CD4-positive, alpha-beta memory T cell (primary cell): ENCODE measurements around the gene API5. TPM values are rescaled to one million over a fixed set of nuclear protein-coding genes. Genes with fewer than 3 reads are reported as not detected.

Experiments
- CTCF ChIA-PET: fragments of 350-600 bp; sonication (Branson Sonifier 250); formaldehyde crosslinking; loops from one replicate; lab custom pipeline; 2021; ENCODE audit warnings: inconsistent platforms; ENCODE audit not compliant: partially characterized antibody; lab: Charles Lee
- POLR2A ChIA-PET: fragments of 350-600 bp; sonication (Branson Sonifier 250); formaldehyde crosslinking; loops from one replicate; lab custom pipeline; 2021; ENCODE audit not compliant: partially characterized antibody; lab: Charles Lee
- DNase-seq, 5 donors: peaks; one replicate each; pipeline versions ENCODE4 v3.0.0 to v3.0.0-alpha.2; 2020 to 2022; ENCODE audit warnings: mixed read lengths in 1 of 5
- H3K27ac ChIP-seq: one replicate; pipeline ENCODE4 v1.7.0; 2013; ENCODE audit warnings: low read depth, low read length
- H3K27me3 ChIP-seq: 2 replicates; pipeline ENCODE4 v1.7.0; 2013; ENCODE audit warnings: mild to moderate bottlenecking, low read length, moderate library complexity; ENCODE audit not compliant: insufficient read depth
- H3K36me3 ChIP-seq: 2 replicates; pipeline ENCODE4 v1.7.0; 2013; ENCODE audit warnings: mild to moderate bottlenecking, low read length, moderate library complexity; ENCODE audit not compliant: insufficient read depth
- H3K4me1 ChIP-seq: 2 replicates; pipeline ENCODE4 v1.7.0; 2013; ENCODE audit warnings: mild to moderate bottlenecking, low read length, moderate library complexity; ENCODE audit not compliant: insufficient read depth
- H3K4me3 ChIP-seq, 2 donors: one replicate each; pipeline ENCODE4 v1.7.0; 2013; ENCODE audit warnings: low read length in 2 of 2, mild to moderate bottlenecking in 1 of 2
- H3K9me3 ChIP-seq, 2 donors: one replicate each; pipeline ENCODE4 v1.7.0; 2013; ENCODE audit warnings: low read length in 2 of 2, control low read depth in 1 of 2; ENCODE audit not compliant: control insufficient read depth in 1 of 2
- H3K27ac Mint-ChIP-seq, 7 donors: one replicate each; pipeline ENCODE4 v1.8.0; 2020 to 2021; ENCODE audit warnings: mixed read lengths in 7 of 7, mild to moderate bottlenecking in 6 of 7, inconsistent platforms in 3 of 7, moderate library complexity in 3 of 7
- H3K27me3 Mint-ChIP-seq, 2 donors: one replicate each; pipeline ENCODE4 v1.8.0; 2020 to 2021; ENCODE audit warnings: mixed read lengths in 2 of 2
- H3K36me3 Mint-ChIP-seq, 2 donors: one replicate each; pipeline ENCODE4 v1.8.0; 2020 to 2021; ENCODE audit warnings: mixed read lengths in 2 of 2, inconsistent platforms in 1 of 2, mild to moderate bottlenecking in 1 of 2
- H3K4me1 Mint-ChIP-seq, 4 donors: one replicate each; pipeline ENCODE4 v1.8.0; 2020 to 2021; ENCODE audit warnings: mixed read lengths in 4 of 4, mild to moderate bottlenecking in 1 of 4
- H3K4me3 Mint-ChIP-seq, 8 donors: one replicate each; pipeline ENCODE4 v1.8.0; 2020 to 2021; ENCODE audit warnings: mixed read lengths in 8 of 8, mild to moderate bottlenecking in 7 of 8, moderate library complexity in 6 of 8, inconsistent platforms in 3 of 8
- H3K9me3 Mint-ChIP-seq, 8 donors: one replicate each; pipeline ENCODE4 v1.8.0; 2020 to 2021; ENCODE audit warnings: mixed read lengths in 8 of 8, mild to moderate bottlenecking in 5 of 8, inconsistent platforms in 3 of 8, moderate library complexity in 1 of 8
- intact Hi-C: fragments of 100-400 bp; cut with micrococcal nuclease; formaldehyde crosslinking; loops from one replicate; pipeline ENCODE4 v1.15.1; 2023
- polyA plus RNA-seq, 2 donors: library from polyadenylated mRNA; unstranded; fragments of 300-500 nt; fragmentation: Illumina TruSeq; gene quantifications; one replicate each; pipeline ENCODE4 v1.2.3, GENCODE V29; 2021
- total RNA-seq, 2 experiments: library from RNA; stranded (reverse); gene quantifications; one replicate each; pipeline ENCODE4 v1.2.3, GENCODE V29; 2021

The API5 gene
- total and polyA plus RNA-seq, 4 experiments from 2014 or later: 93.7 to 182 (median 119) TPM

DNA sequence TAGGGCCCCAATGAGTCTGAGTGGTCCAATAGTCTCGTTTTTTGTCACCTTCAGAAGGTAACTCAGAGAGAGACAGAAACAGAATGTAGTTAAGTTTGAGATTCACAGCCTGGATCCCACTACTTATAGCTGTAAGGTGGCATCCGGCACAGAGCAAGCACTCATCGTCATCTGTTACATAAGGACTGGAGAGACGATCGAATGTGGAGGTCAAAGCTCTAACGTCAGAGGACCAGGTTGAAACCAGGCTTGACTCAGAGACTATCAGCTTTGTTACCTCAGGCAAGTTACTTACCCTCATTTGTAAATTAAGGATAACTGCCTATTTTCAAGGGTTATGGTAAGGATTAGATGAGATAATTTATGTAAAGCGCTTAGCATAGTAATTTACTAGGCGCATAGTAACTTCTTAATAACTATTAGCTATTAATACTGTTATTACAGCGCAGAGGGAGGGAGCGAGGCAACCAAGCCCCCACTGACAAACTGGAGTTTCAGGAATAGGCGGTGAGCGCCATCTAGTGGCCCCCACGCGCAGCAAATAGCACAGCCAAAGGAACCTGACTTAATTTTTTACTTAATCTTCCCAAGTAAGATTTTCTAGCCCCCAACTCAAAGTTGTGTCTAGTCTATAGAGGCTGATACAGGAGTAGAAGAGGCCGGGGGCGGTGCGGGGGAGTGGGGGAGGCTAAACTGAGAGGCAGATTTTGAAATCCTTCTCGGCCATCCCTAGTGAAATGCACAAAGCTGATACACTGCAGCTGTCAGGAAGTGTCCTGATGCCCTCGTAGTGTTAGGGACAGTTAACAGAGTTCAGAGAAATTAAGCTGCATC, 29.0 kb upstream of the API5 start:
- DNase-seq: peak in 4 of 5 donors; percentile 14 to 36 (median 28)
- no peak overlapping the region for H3K4me3 Mint-ChIP-seq
- intact Hi-C loops: loop anchor here (5.0 kb wide), 1 partner anchor 511 kb away; no protein-coding TSS in a partner anchor
- no peak overlapping the region for H3K27ac ChIP-seq
- H3K4me1 ChIP-seq: no peaks in the 10 kb centered on the region
- H3K27me3 Mint-ChIP-seq: peaks cover 16 to 17% of the 10 kb centered on the region in 2 donors
- ChIA-PET POLR2A (no interaction called here), CTCF (interaction anchor here (0.7 to 3.2 kb wide), 17 partner anchors 9 to 1824 kb away, joined by 3 to 12 read pairs (median 4); partner anchors contain the start of genes API5 and LRRC4C)
- no peaks in the 10 kb centered on the region for H3K4me1 Mint-ChIP-seq
- no peaks in the 10 kb centered on the region for H3K9me3 Mint-ChIP-seq
- H3K36me3 Mint-ChIP-seq: no peaks in the 10 kb centered on the region
- H3K9me3 ChIP-seq: no peaks in the 10 kb centered on the region
- H3K27ac Mint-ChIP-seq: no peak overlapping the region
- no peaks in the 10 kb centered on the region for H3K36me3 ChIP-seq
- no peaks in the 10 kb centered on the region for H3K27me3 ChIP-seq
- H3K4me3 ChIP-seq: no peak overlapping the region

DNA sequence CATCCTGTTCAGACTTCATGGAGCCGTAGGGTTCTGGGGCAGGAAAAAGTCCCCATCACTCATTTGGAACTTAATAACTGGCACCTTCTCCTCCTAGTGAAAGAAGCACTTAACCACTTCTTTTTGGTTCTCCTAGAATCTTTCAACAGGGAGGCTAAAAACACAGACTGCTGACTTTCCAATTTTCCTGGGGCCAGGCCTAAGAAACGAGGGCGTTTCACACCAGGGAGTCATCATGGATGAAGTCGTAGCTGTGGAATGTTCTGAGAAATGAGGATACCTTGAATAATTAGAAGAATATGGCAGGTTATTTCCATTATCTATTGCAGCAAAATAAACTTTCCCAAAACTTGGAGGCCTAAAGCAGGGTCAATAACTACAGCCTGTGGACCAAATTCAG, 26.0 kb upstream of the API5 start:
- Histone ChIP-seq H3K27ac (no peak overlapping the region), H3K27me3 (no peaks in the 10 kb centered on the region), H3K4me3 (no peak overlapping the region), H3K4me1 (no peaks in the 10 kb centered on the region), H3K36me3 (no peaks in the 10 kb centered on the region), H3K9me3 (no peaks in the 10 kb centered on the region)
- intact Hi-C loops: no loop called here
- no peak overlapping the region for H3K27ac Mint-ChIP-seq
- ChIA-PET POLR2A (no interaction called here), CTCF (no interaction called here)
- H3K4me1 Mint-ChIP-seq: no peaks in the 10 kb centered on the region
- H3K27me3 Mint-ChIP-seq: peaks cover 20 to 25% of the 10 kb centered on the region in 2 donors
- H3K4me3 Mint-ChIP-seq: no peak overlapping the region
- H3K36me3 Mint-ChIP-seq: no peaks in the 10 kb centered on the region
- peaks cover 0 to 4% (median 0%) of the 10 kb centered on the region in 8 donors for H3K9me3 Mint-ChIP-seq
- no peak for DNase-seq

DNA sequence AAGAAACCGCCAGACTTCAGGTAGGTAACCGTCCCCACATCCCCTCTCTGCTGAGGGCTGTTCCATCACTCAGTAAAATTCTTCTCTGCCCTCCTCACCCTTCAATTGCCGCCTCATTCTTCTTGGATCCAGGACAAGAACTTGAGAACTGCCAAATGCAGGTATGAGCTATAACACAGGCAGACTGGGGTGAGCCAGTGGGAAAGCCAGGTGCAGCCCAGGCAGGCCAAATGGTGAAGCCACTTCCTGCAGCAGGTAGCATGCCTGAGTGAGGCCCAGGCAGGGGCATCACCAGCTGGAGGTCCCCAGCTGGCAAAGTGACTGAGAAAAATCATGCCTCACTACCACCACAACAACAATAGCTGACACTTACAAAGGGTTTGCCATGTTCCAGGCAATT, 22.4 kb upstream of the API5 start:
- Histone ChIP-seq H3K27me3 (peaks cover 4% of the 10 kb centered on the region), H3K36me3 (no peaks in the 10 kb centered on the region), H3K4me1 (no peaks in the 10 kb centered on the region), H3K9me3 (no peaks in the 10 kb centered on the region), H3K4me3 (no peak overlapping the region), H3K27ac (no peak overlapping the region)
- peaks cover 0 to 17% (median 8%) of the 10 kb centered on the region in 8 donors for H3K9me3 Mint-ChIP-seq
- ChIA-PET CTCF (no interaction called here), POLR2A (no interaction called here)
- H3K27ac Mint-ChIP-seq: no peak overlapping the region
- DNase-seq: no peak
- no peaks in the 10 kb centered on the region for H3K4me1 Mint-ChIP-seq
- intact Hi-C loops: no loop called here
- no peaks in the 10 kb centered on the region for H3K36me3 Mint-ChIP-seq
- H3K27me3 Mint-ChIP-seq: peaks cover 20 to 23% of the 10 kb centered on the region in 2 donors
- peak overlapping the region in 1 of 8 donors; percentile 31 for H3K4me3 Mint-ChIP-seq

DNA sequence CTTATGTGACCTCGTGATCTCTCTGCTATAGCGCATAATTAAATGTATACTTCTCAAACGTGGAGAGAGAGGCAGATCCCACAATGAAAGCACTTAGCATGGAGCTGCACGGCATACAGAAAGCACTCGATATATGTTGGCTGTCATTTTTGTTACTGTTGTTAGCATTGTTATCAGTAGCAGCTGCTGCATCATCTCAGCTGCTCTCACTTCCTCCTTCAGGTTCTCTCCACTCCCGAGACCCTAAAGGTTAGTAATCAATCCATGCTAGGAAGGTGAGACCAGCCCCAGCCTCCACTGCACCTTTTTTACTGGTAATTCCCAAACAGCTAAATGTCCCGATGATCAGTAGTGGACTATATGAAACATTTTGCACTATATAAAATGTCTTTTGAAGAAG, 13.4 kb upstream of the API5 start:
- Histone ChIP-seq H3K4me1 (no peaks in the 10 kb centered on the region), H3K9me3 (no peaks in the 10 kb centered on the region), H3K4me3 (no peak overlapping the region), H3K27me3 (no peaks in the 10 kb centered on the region), H3K27ac (no peak overlapping the region), H3K36me3 (no peaks in the 10 kb centered on the region)
- Mint-ChIP-seq H3K36me3 (no peaks in the 10 kb centered on the region), H3K4me1 (no peaks in the 10 kb centered on the region), H3K27me3 (peaks cover 2 to 7% of the 10 kb centered on the region in 2 donors), H3K27ac (no peak overlapping the region), H3K9me3 (peaks cover 0 to 29% (median 23%) of the 10 kb centered on the region in 8 donors), H3K4me3 (no peak overlapping the region)
- CTCF ChIA-PET: interaction anchor here (1.4 to 2.0 kb wide), 2 partner anchors 11 to 16 kb away, joined by 4 to 12 read pairs; no protein-coding TSS in a partner anchor
- intact Hi-C loops: no loop called here
- POLR2A ChIA-PET: no interaction called here
- DNase-seq: no peak

DNA sequence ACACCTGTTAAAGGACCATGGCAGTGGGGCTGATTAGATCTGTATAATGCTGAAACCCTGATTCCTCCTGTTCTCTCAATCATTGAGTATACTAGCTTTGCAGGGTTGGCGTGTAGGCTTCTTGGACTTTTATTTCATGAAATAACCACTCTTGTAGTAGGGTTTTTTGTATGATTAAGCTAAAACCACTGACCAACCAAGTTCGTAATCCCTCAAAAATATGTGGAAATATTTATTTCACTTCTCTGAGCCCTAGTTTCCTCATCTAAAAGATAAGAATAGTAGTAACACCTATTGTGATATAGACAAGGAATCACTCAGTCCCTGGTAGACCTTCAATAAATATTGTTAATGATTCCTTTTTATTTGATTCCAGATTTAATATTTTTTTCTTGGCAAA, 4.2 kb downstream of the API5 start:
- H3K9me3 ChIP-seq: no peaks in the 10 kb centered on the region
- no peak overlapping the region for H3K27ac ChIP-seq
- Mint-ChIP-seq H3K9me3 (no peaks in the 10 kb centered on the region), H3K4me3 (peak overlapping the region in 1 of 8 donors; percentile 9), H3K27me3 (no peaks in the 10 kb centered on the region), H3K27ac (peak overlapping the region in 5 of 7 donors; percentile 2 to 67 (median 59)), H3K36me3 (peaks cover 4 to 40% of the 10 kb centered on the region in 2 donors), H3K4me1 (peaks cover 34 to 65% (median 49%) of the 10 kb centered on the region in 4 donors)
- H3K36me3 ChIP-seq: peaks cover 12% of the 10 kb centered on the region
- ChIA-PET POLR2A (no interaction called here), CTCF (no interaction called here)
- peaks cover 46% of the 10 kb centered on the region for H3K4me1 ChIP-seq
- no peak for DNase-seq
- H3K27me3 ChIP-seq: no peaks in the 10 kb centered on the region
- intact Hi-C loops: no loop called here
- H3K4me3 ChIP-seq: no peak overlapping the region

DNA sequence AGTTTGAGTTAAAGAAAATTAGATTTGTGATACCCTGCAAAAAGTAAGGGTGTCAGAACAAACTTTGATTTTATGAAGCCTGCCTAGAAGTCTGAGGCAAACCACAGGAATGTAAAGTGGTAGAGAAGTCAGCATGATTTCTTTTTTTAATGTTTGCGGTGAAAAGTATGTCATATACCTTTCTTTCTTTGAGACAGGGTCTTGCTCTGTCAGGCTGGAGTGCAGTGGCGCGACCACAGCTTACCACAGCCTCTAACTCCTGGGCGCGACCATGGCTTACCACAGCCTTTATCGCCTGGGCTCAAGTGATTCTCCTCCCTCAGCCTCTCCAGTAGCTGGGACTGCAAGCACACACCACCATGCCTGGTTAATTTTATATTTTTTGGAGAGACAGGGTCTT, 4.7 kb downstream of the API5 start:
- peaks cover 34 to 63% (median 47%) of the 10 kb centered on the region in 4 donors for H3K4me1 Mint-ChIP-seq
- H3K9me3 Mint-ChIP-seq: no peaks in the 10 kb centered on the region
- peak overlapping the region; percentile 19 to 67 (median 42) for H3K27ac Mint-ChIP-seq
- peaks cover 17% of the 10 kb centered on the region for H3K36me3 ChIP-seq
- ChIA-PET POLR2A (no interaction called here), CTCF (interaction anchor here (1.4 kb wide), 1 partner anchor 34 kb away, joined by 4 read pairs; no protein-coding TSS in a partner anchor)
- peak overlapping the region in 4 of 8 donors; percentile 4 to 46 (median 32) for H3K4me3 Mint-ChIP-seq
- H3K4me3 ChIP-seq: no peak overlapping the region
- H3K27me3 Mint-ChIP-seq: no peaks in the 10 kb centered on the region
- no peaks in the 10 kb centered on the region for H3K27me3 ChIP-seq
- no peak overlapping the region for H3K27ac ChIP-seq
- peak in 1 of 5 donors; percentile 43 for DNase-seq
- intact Hi-C loops: no loop called here
- H3K4me1 ChIP-seq: peaks cover 44% of the 10 kb centered on the region
- H3K36me3 Mint-ChIP-seq: peaks cover 6 to 45% of the 10 kb centered on the region in 2 donors
- H3K9me3 ChIP-seq: no peaks in the 10 kb centered on the region

DNA sequence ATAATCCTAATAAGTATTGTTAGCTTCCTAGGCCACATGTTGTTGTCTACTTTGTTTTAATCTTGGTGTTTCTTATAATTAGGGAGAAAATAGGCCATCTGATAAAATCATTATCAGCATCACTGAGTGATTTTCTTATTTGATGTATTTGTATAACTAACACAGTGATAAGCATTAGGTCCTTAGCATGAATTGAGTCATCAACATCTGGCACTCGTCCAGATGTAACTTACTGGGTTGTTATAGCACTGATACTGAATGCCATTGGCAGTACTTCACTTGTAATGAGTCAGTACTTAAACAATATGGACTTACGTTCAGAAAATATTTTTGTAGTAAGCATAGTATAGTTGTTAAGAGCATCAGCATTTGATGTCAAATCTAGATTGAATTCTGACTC, 16.2 kb downstream of the API5 start:
- no peak overlapping the region for H3K4me3 Mint-ChIP-seq
- H3K9me3 Mint-ChIP-seq: no peaks in the 10 kb centered on the region
- Histone ChIP-seq H3K4me3 (no peak overlapping the region), H3K9me3 (no peaks in the 10 kb centered on the region), H3K36me3 (peaks cover 93% of the 10 kb centered on the region), H3K27ac (no peak overlapping the region), H3K4me1 (no peaks in the 10 kb centered on the region), H3K27me3 (no peaks in the 10 kb centered on the region)
- ChIA-PET CTCF (interaction anchor here (0.7 to 4.8 kb wide), 2 partner anchors 15 to 137 kb away, joined by 3 to 24 read pairs; partner anchors contain the start of gene API5), POLR2A (no interaction called here)
- DNase-seq: no peak
- H3K36me3 Mint-ChIP-seq: peaks cover 64 to 86% of the 10 kb centered on the region in 2 donors
- intact Hi-C loops: no loop called here
- H3K27ac Mint-ChIP-seq: no peak overlapping the region
- H3K4me1 Mint-ChIP-seq: peaks cover 0 to 2% (median 0%) of the 10 kb centered on the region in 4 donors
- H3K27me3 Mint-ChIP-seq: no peaks in the 10 kb centered on the region
